Glutamatergic neuron (in vitro differentiated cells): Measurements from ENCODE around the gene PLEKHA7. TPM values are rescaled to one million over a fixed set of nuclear protein-coding genes. Genes with fewer than 3 reads are reported as not detected.

Source experiments
- DNase-seq: peaks from one replicate; pipeline ENCODE4 v3.0.0; 2022
- H3K27ac Mint-ChIP-seq: one replicate; pipeline ENCODE4 v1.8.0; 2020; ENCODE audit warnings: mild to moderate bottlenecking, mixed read lengths, inconsistent platforms; ENCODE audit not compliant: unreplicated experiment
- H3K27me3 Mint-ChIP-seq: one replicate; pipeline ENCODE4 v1.8.0; 2020; ENCODE audit warnings: mild to moderate bottlenecking, moderate library complexity, mixed read lengths, inconsistent platforms; ENCODE audit not compliant: unreplicated experiment
- H3K36me3 Mint-ChIP-seq: one replicate; pipeline ENCODE4 v1.8.0; 2020; ENCODE audit warnings: mild to moderate bottlenecking, mixed read lengths, inconsistent platforms; ENCODE audit not compliant: unreplicated experiment
- H3K4me1 Mint-ChIP-seq: one replicate; pipeline ENCODE4 v1.8.0; 2020; ENCODE audit warnings: mild to moderate bottlenecking, low read depth, mixed read lengths, inconsistent platforms; ENCODE audit not compliant: unreplicated experiment
- H3K4me3 Mint-ChIP-seq: one replicate; pipeline ENCODE4 v1.8.0; 2020; ENCODE audit warnings: mild to moderate bottlenecking, mixed read lengths, inconsistent platforms; ENCODE audit not compliant: unreplicated experiment
- H3K9me3 Mint-ChIP-seq: one replicate; pipeline ENCODE4 v1.8.0; 2020; ENCODE audit warnings: mild to moderate bottlenecking, moderate library complexity, mixed read lengths, inconsistent platforms; ENCODE audit not compliant: unreplicated experiment
- CTCF ChIP-seq: fragments of 200-600 bp; sonication (generic); IDR thresholded peaks from one replicate; pipeline ENCODE4 v1.5.0; 2021; ENCODE audit not compliant: partially characterized antibody, unreplicated experiment
- total RNA-seq: library from RNA; stranded (reverse); fragmentation: NEBNext Ultra II Directional; extraction: Animal tissue kit (Norgen Biotek cat#: 25700); gene quantifications from one replicate; pipeline ENCODE4 v1.2.1, GENCODE V29; 2021; ENCODE audit not compliant: unreplicated experiment

PLEKHA7 gene
- total RNA-seq, 1 donor from 2014 or later = 5.7 TPM

DNA sequence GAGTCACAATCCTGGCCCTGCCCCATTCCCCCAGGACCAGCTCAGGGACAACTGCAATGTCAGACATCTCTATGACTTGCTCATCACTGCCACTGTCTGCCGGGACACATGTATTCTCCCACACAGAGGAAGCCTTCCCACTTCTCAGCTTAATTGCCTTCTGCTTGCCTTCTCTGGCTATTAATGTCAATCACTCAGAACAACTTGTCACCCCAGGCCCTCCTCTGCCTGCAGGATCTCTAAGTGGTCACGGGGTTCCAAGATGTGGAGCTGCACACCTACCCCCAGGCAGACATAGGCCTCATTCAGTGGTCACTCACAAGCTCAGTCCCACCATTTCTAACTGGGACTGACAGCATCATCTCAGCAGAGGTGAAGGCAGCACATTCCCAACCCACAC, 15.1 kb downstream of the PLEKHA7 start:
- Mint-ChIP-seq H3K27ac (no peak overlapping the region), H3K9me3 (no peaks in the 10 kb centered on the region), H3K27me3 (peaks cover 4% of the 10 kb centered on the region), H3K4me1 (no peaks in the 10 kb centered on the region), H3K36me3 (no peaks in the 10 kb centered on the region), H3K4me3 (no peak overlapping the region)
- TF ChIP-seq CTCF = no peak
- no peak for DNase-seq

- TF ChIP-seq CTCF = no peak
- H3K27me3 Mint-ChIP-seq = peaks cover 4% of the 10 kb centered on the region
- H3K4me1 Mint-ChIP-seq = no peaks in the 10 kb centered on the region
- H3K27ac Mint-ChIP-seq = no peak overlapping the region
- no peaks in the 10 kb centered on the region for H3K36me3 Mint-ChIP-seq
- H3K4me3 Mint-ChIP-seq = no peak overlapping the region
- H3K9me3 Mint-ChIP-seq = peaks cover 3% of the 10 kb centered on the region
- no peak for DNase-seq
Measured at GRCh38 chr11:16997624-16998023, 16.6 kb downstream of the PLEKHA7 start.

GRCh38 chr11:16993495-16993894, 20.7 kb downstream of the PLEKHA7 start:
- Mint-ChIP-seq H3K4me1 (no peaks in the 10 kb centered on the region), H3K27me3 (peaks cover 4% of the 10 kb centered on the region), H3K9me3 (peaks cover 3% of the 10 kb centered on the region), H3K27ac (no peak overlapping the region), H3K4me3 (no peak overlapping the region), H3K36me3 (no peaks in the 10 kb centered on the region)
- TF ChIP-seq CTCF = no peak
- no peak for DNase-seq

DNA sequence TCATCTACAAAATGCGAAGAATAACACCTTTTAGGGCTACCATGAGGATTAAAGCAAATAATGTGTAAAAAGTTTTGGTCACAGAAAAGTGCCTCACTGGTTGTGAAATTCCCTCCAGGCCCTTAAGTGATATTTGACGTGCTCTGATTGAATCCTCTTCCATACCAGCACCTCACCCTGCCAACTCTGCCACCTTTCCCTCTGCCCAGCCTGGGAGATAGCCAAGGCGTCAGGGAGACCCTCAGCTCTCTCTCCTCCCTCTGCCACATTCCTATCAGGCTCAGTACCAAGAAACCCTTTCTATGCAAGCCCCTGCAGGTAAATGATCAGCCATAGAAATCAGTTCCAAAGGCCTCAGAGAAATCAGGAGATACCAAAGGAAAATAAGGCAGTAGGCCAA, 21.4 kb downstream of the PLEKHA7 start:
- Mint-ChIP-seq H3K36me3 (no peaks in the 10 kb centered on the region), H3K27ac (no peak overlapping the region), H3K4me1 (no peaks in the 10 kb centered on the region), H3K9me3 (peaks cover 3% of the 10 kb centered on the region), H3K27me3 (peaks cover 8% of the 10 kb centered on the region), H3K4me3 (no peak overlapping the region)
- no peak for TF ChIP-seq CTCF
- DNase-seq = no peak

DNA sequence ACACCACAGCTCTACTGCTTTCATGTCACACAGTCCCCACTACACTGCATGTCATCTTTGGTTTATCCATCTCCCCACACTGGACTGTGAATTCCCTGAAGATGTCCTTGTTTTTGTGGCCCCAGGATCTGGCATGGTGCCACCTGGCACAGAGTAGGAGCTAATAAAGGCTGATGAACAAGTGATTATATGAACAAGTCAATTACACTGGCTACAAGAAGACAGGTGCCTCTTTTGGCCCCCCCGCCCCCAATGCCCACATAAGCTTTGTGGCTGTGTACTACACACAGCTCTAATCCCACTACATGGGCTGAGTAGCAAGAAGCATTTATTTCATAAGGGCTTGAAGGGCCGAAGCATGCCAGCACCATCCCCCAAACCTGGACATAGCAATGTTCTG, 24.7 kb downstream of the PLEKHA7 start:
- no peak overlapping the region for H3K27ac Mint-ChIP-seq
- peaks cover 3% of the 10 kb centered on the region for H3K27me3 Mint-ChIP-seq
- TF ChIP-seq CTCF = no peak
- H3K4me1 Mint-ChIP-seq = no peaks in the 10 kb centered on the region
- H3K9me3 Mint-ChIP-seq = peaks cover 3% of the 10 kb centered on the region
- no peaks in the 10 kb centered on the region for H3K36me3 Mint-ChIP-seq
- no peak overlapping the region for H3K4me3 Mint-ChIP-seq
- DNase-seq = no peak
